HCT116 (cell line): ENCODE measurements around the gene MNAT1. TPM values are rescaled to one million over a fixed set of nuclear protein-coding genes. Genes with fewer than 3 reads are reported as not detected.
"Not testable (repeated sequence)": the region's sequence is repeated elsewhere in the genome, so short reads cannot be mapped to it uniquely, and the experiment has no call there.

Experiments
- ATAC-seq: fragments of 200-7000 bp; cut with Tn5 transposase; 2 replicates; pipeline ENCODE4 v1.9.1; 2020; ENCODE audit warnings: mild to moderate bottlenecking, moderate library complexity
- BruUV-seq: library from RNA; stranded (reverse); fragments of 400-500 nt; replicated peaks from 2 replicates; lab custom pipeline; 2021; lab: Mats Ljungman, UMichigan
- CTCF ChIA-PET: fragments of 300-600 bp; sonication (Branson Sonifier 250); formaldehyde crosslinking; loops from one replicate; lab custom pipeline; 2021; ENCODE audit warnings: antibody characterized with exemption; lab: Charles Lee
- POLR2A ChIA-PET: fragments of 300-600, 350-600 bp; sonication (Branson Sonifier 250); formaldehyde crosslinking; loops from one replicate; lab custom pipeline; 2021; ENCODE audit warnings: antibody characterized with exemption; lab: Charles Lee
- RAD21 ChIA-PET, 2 experiments: fragments of 300-600 bp; sonication (Branson Sonifier 250); formaldehyde crosslinking; loops; one replicate each; lab custom pipeline; 2023; ENCODE audit warnings: low total read pairs in 2 of 2; ENCODE audit not compliant: uncharacterized antibody in 2 of 2, unreplicated experiment in 2 of 2, low non-redundant PET in 1 of 2; lab: Charles Lee
- DNase-seq: peaks from one replicate; pipeline ENCODE4 v3.0.0-alpha.2; 2010; ENCODE audit warnings: low read depth, low spot score
- H2AFZ ChIP-seq: fragments of 200-600 bp; shearing (Covaris generic), sonication (generic); 2 replicates; pipeline ENCODE4 v1.6.1; 2017; ENCODE audit warnings: low read depth, mixed run types, mixed read lengths, antibody characterized with exemption, low read length; ENCODE audit not compliant: poor library complexity, severe bottlenecking
- H3K27ac ChIP-seq: 2 replicates; pipeline ENCODE4 v1.5.1; 2012; ENCODE audit warnings: low read depth, low read length
- H3K27me3 ChIP-seq: fragments of 200-600 bp; sonication (generic); 2 replicates; pipeline ENCODE4 v1.6.1; 2016; ENCODE audit warnings: mixed run types, low read length, mixed read lengths; ENCODE audit not compliant: insufficient read depth
- H3K36me3 ChIP-seq, 2 experiments: fragments of 200-500 bp in 1 of 2; fragments of 200-600 bp in 1 of 2; sonication (Bioruptor generic) in 1 of 2; sonication (generic) in 1 of 2; 2 replicates each; pipeline versions ENCODE4 v1.5.1 to v1.6.1; 2014 to 2016; ENCODE audit warnings: low read length in 2 of 2, inconsistent platforms in 1 of 2, mixed read lengths in 1 of 2, mixed run types in 1 of 2; ENCODE audit not compliant: insufficient read depth in 2 of 2, control insufficient read depth in 1 of 2
- H3K4me1 ChIP-seq, 2 experiments: fragments of 200-600 bp in 1 of 2; sonication (generic) in 1 of 2; 2 replicates each; pipeline versions ENCODE4 v1.5.1 to v1.6.1; 2012 to 2017; ENCODE audit warnings: low read length in 2 of 2, inconsistent platforms in 1 of 2, mild to moderate bottlenecking in 1 of 2, mixed read lengths in 1 of 2, mixed run types in 1 of 2, moderate library complexity in 1 of 2; ENCODE audit not compliant: insufficient read depth in 2 of 2, control insufficient read depth in 1 of 2
- H3K4me2 ChIP-seq: fragments of 200-600 bp; sonication (generic); 2 replicates; pipeline ENCODE4 v1.6.1; 2017; ENCODE audit warnings: mixed run types, low read length, mixed read lengths
- H3K4me3 ChIP-seq, 2 experiments: fragments of 200-600 bp in 1 of 2; sonication (generic) in 1 of 2; replicated peaks in 1 of 2; 2 replicates each; pipeline ENCODE4 v1.5.1; 2011 to 2016; ENCODE audit warnings: low read length in 2 of 2, control low read depth in 1 of 2, low read depth in 1 of 2, mild to moderate bottlenecking in 1 of 2, mixed read lengths in 1 of 2, mixed run types in 1 of 2
- H3K79me2 ChIP-seq: fragments of 200-600 bp; sonication (generic); 2 replicates; pipeline ENCODE4 v1.6.1; 2017; ENCODE audit warnings: mild to moderate bottlenecking, mixed run types, low read length, moderate library complexity, mixed read lengths; ENCODE audit not compliant: insufficient read depth
- H3K9ac ChIP-seq: fragments of 200-600 bp; sonication (generic); 2 replicates; pipeline ENCODE4 v1.6.1; 2016; ENCODE audit warnings: low read length, mixed read lengths
- H3K9me2 ChIP-seq: fragments of 200-600 bp; sonication (generic), shearing (Covaris generic); 2 replicates; pipeline ENCODE4 v1.6.1; 2017; ENCODE audit warnings: mixed run types, mild to moderate bottlenecking, moderate library complexity; ENCODE audit not compliant: insufficient read depth
- H3K9me3 ChIP-seq, 2 experiments: fragments of 200-500 bp in 1 of 2; fragments of 200-600 bp in 1 of 2; sonication (Bioruptor generic) in 1 of 2; sonication (generic) in 1 of 2; 2 replicates each; pipeline ENCODE4 v1.6.1; 2014 to 2017; ENCODE audit warnings: low read length in 2 of 2, mixed read lengths in 2 of 2, inconsistent platforms in 1 of 2, low read depth in 1 of 2, mild to moderate bottlenecking in 1 of 2, mixed run types in 1 of 2, moderate library complexity in 1 of 2; ENCODE audit not compliant: control insufficient read depth in 1 of 2, insufficient read depth in 1 of 2
- H4K20me1 ChIP-seq: fragments of 200-600 bp; sonication (generic), shearing (Covaris generic); 2 replicates; pipeline ENCODE4 v1.6.1; 2017; ENCODE audit warnings: mixed run types, mild to moderate bottlenecking, moderate library complexity; ENCODE audit not compliant: insufficient read depth
- ELF1 ChIP-seq: IDR thresholded peaks from 2 replicates; pipeline ENCODE4 v1.6.1; 2012; ENCODE audit warnings: low read depth, borderline replicate concordance
- SIN3A ChIP-seq: IDR thresholded peaks from 2 replicates; pipeline ENCODE4 v1.6.1; 2012; ENCODE audit warnings: low read depth
- TCF7L2 ChIP-seq: IDR thresholded peaks from 2 replicates; pipeline ENCODE4 v1.7.0; 2011; ENCODE audit warnings: borderline replicate concordance, inconsistent platforms; ENCODE audit not compliant: insufficient read depth, insufficient read length; ENCODE audit errors: extremely low read depth
- intact Hi-C: fragments of 100-400 bp; cut with micrococcal nuclease; formaldehyde crosslinking; loops from 2 replicates; pipeline ENCODE4 v1.10.0; 2022
- total RNA-seq: library from RNA; stranded (reverse); gene quantifications from one replicate; pipeline ENCODE4 v1.2.1, GENCODE V29; 2021; ENCODE audit not compliant: unreplicated experiment
- TF ChIP-seq, protein P1 (sequence below): IDR thresholded peaks from 2 replicates; pipeline ENCODE4 v1.6.1; 2011; ENCODE audit warnings: mild to moderate bottlenecking, low read length, moderate library complexity; ENCODE audit not compliant: insufficient replicate concordance; ENCODE audit errors: extremely low read depth

MNAT1 gene
- total RNA-seq, 1 experiment from 2014 or later, result 49.3 TPM

DNA sequence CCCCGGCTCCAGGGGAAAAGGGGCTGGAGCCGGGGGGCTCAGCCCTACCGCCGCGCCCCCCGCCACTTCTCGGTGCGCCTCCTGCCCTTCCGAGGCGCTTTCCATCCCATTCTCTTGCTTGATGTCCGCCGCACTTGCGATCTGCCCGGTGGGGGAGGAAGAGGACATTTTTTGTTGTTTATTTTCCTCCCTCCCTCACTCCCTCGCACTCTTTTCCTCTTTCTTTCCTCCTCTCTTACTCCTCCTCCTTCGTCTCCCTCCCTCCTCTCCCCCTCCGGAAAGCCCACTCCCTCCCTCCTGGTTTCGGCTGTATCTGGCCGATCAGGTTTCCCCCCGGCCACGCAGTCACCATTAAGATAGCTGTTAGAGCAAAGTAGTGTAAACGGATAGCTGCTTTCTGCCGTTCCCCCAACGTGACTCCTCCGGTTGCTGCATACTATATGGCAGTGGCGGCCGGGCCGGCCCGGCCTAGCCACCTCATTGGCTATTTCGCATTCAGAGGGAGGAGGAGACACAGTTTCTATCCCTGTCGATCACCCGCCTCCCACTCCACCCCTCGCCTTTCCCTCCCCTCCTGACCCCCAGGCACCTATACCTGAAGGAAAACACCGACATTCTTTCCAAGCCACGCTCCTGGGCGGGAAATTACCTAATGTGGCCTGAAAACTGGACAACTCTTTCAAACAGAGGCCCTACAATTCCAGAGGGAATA, 10.5 kb upstream of the MNAT1 start, which contains the start of gene SIX4 (continued):
- TF ChIP-seq, protein P1, sequence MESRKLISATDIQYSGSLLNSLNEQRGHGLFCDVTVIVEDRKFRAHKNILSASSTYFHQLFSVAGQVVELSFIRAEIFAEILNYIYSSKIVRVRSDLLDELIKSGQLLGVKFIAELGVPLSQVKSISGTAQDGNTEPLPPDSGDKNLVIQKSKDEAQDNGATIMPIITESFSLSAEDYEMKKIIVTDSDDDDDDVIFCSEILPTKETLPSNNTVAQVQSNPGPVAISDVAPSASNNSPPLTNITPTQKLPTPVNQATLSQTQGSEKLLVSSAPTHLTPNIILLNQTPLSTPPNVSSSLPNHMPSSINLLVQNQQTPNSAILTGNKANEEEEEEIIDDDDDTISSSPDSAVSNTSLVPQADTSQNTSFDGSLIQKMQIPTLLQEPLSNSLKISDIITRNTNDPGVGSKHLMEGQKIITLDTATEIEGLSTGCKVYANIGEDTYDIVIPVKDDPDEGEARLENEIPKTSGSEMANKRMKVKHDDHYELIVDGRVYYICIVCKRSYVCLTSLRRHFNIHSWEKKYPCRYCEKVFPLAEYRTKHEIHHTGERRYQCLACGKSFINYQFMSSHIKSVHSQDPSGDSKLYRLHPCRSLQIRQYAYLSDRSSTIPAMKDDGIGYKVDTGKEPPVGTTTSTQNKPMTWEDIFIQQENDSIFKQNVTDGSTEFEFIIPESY, result no peak
- TF ChIP-seq SIN3A (peak; percentile 62), TCF7L2 (no peak), ELF1 (no peak)
- TF ChIP-seq, all 23 proteins: peak for 7

DNA sequence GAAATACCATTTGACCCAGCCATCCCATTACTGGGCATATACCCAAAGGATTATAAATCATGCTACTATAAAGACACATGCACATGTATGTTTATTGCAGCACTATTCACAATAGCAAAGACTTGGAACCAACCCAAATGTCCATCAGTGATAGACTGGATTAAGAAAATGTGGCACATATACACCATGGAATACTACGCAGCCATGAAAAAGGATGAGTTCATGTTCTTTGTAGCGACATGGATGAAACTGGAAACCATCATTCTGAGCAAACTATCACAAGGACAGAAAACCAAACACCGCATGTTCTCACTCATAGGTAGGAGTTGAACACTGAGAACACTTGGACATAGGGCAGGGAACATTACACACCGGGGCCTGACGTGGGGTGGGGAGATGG, 3.3 kb upstream of the MNAT1 start:
- H3K27ac ChIP-seq, H3K36me3 ChIP-seq, intact Hi-C loops, H2AFZ ChIP-seq, CTCF ChIA-PET, DNase-seq, H3K27me3 ChIP-seq, POLR2A ChIA-PET, H4K20me1 ChIP-seq, H3K4me3 ChIP-seq, H3K9me2 ChIP-seq, BruUV-seq, RAD21 ChIA-PET, H3K4me2 ChIP-seq, H3K9ac ChIP-seq, ATAC-seq, H3K9me3 ChIP-seq: not testable (repeated sequence)
- H3K79me2 ChIP-seq, result peaks cover 17% of the 10 kb centered on the region
- H3K4me1 ChIP-seq, result peaks cover 0 to 14% of the 10 kb centered on the region in 2 experiments; a peak in 3 of 4 replicates
